Measurements from ENCODE around the gene TXNDC2. TPM values are rescaled to one million over a fixed set of nuclear protein-coding genes. Genes with fewer than 3 reads are reported as not detected.

The TXNDC2 gene
- total and polyA plus RNA-seq, 4 donors: 0.21 to 0.65 TPM; not detected in 2

DNA sequence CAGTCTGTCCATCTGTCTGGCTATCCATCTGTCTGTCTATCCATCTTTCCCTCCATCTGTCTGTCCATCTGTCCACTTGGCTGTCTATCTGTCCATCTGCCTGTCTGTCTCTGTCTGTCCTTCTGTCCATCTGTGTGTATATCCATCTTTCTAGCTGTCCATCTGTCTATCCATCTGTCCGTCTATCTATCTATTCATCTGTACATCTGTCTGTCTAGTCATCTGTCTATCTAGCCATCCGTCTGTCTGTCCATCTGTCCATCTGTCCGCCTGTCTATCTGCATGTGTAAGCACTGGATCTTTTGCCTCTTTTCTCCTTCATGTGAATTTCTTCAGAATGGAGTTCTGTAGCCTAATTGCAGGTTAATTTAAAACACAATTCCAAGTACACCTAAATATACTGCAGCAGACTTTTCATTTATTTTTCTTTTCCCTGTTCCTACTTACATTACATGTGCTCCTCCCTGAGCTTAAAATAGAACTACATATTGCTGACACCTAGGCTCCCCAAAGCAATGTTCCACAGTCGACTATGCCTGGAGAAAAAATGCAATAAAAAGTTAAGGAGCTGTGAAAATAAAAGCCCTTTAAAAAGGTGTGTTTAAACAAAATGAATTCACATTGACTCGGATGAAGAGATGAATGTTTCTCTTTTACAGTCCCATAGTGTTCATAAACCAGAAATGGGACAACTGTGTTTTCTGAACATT is 37.4 kb upstream of the TXNDC2 start:
- Histone ChIP-seq H3K27me3 (ENCODE audit: control insufficient read depth in 1 of 2, insufficient read depth in 2 of 2, low read length in 1 of 2) (no peaks in the 10 kb centered on the region), H3K36me3 (ENCODE audit: control insufficient read depth in 1 of 2, insufficient read depth in 2 of 2, low read length in 1 of 2) (no peaks in the 10 kb centered on the region), H3K4me3 (ENCODE audit: low read length in 2 of 2) (no peak overlapping the region), H3K9me3 (ENCODE audit: control insufficient read depth, low read length) (no peaks in the 10 kb centered on the region), H3K27ac (ENCODE audit: low read depth in 1 of 2, low read length in 2 of 2) (no peak overlapping the region), H3K4me1 (ENCODE audit: control insufficient read depth in 1 of 2, insufficient read depth in 2 of 2, low read length in 2 of 2) (peaks cover 0 to 6% of the 10 kb centered on the region in 2 donors)
- intact Hi-C loops (cut with DNase I): no loop called here
- ATAC-seq (ENCODE audit: low FRiP score): no peak
- DNase-seq: no peak
- WGBS, 2 donors: 64 to 72% methylated on average over 5 of the region's 5 CpGs

DNA sequence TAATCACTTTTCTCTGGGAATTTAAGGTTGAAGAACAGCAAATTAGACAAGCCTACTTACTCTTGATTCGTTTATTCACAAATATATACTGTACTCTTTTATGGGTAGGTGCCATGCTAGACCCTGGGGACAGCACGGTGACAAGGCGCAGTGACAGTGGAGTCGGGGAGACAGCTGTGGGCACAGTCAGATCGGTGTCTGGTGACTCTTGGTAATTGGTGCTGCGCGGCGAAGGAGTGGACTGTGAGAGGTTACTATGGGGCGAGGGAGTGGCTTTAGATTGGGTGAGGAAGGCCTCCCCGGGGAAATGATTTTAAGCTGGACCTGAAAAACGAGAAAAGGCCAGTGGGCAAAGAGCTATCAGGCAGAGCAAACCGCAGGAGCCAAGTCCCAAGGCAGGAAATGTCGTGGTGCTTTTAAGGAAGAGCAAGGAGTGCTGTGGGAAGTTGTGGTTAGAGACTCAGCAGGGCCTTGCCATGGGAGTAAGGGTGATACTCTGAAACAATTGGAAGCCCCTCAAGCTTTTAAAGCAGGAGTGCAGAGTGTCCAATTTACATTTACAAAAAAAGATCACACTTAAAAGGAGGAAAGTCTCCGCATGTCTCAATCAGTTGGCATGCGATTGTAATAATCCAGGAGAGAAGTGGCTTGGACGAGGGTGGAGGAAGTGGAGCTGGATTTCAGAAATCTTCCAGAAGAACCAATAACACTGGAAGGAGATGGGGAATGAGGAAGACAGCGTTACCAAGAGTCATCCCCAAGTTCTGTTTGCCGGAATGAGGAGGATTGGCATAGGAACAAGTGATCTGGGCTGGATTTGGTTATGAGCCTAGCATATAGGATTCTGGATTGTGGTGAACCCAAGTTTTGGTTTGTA is 36.1 kb upstream of the TXNDC2 start:
- no peaks in the 10 kb centered on the region for H3K36me3 ChIP-seq (ENCODE audit: control insufficient read depth in 1 of 2, insufficient read depth in 2 of 2, low read length in 1 of 2)
- H3K4me1 ChIP-seq (ENCODE audit: control insufficient read depth in 1 of 2, insufficient read depth in 2 of 2, low read length in 2 of 2): peaks cover 0 to 6% of the 10 kb centered on the region in 2 donors
- intact Hi-C loops (cut with DNase I): no loop called here
- WGBS, 2 donors: 82 to 85% methylated on average over 18 of the region's 18 CpGs
- ATAC-seq (ENCODE audit: low FRiP score) (no peak), DNase-seq (peak in 1 of 2 donors; percentile 80)
- no peaks in the 10 kb centered on the region for H3K27me3 ChIP-seq (ENCODE audit: control insufficient read depth in 1 of 2, insufficient read depth in 2 of 2, low read length in 1 of 2)
- H3K27ac ChIP-seq (ENCODE audit: low read depth in 1 of 2, low read length in 2 of 2): no peak overlapping the region
- H3K9me3 ChIP-seq (ENCODE audit: control insufficient read depth, low read length): no peaks in the 10 kb centered on the region
- no peak overlapping the region for H3K4me3 ChIP-seq (ENCODE audit: low read length in 2 of 2)

DNA sequence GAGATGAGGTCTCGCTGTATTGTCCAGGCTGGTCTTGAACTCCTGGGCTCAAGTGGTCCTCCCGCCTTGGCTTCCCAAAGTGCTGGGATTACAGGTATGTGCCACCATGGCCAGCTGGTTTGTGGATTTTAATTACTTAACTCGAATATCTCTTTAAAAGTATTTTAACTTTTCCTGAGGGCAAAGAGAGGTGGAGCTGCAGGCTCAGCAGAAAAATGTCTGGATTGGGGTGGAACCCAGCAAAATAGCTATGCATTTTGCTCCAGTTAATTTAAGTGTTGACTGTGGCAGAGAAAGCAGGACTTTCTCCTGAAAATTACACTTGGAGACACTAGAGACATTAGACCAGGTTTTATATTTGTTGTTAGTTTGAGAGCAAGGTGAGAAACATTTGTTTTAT is 35.5 kb upstream of the TXNDC2 start:
- DNase-seq (no peak), ATAC-seq (ENCODE audit: low FRiP score) (no peak)
- Histone ChIP-seq H3K36me3 (ENCODE audit: control insufficient read depth in 1 of 2, insufficient read depth in 2 of 2, low read length in 1 of 2) (no peaks in the 10 kb centered on the region), H3K9me3 (ENCODE audit: control insufficient read depth, low read length) (no peaks in the 10 kb centered on the region), H3K4me1 (ENCODE audit: control insufficient read depth in 1 of 2, insufficient read depth in 2 of 2, low read length in 2 of 2) (peaks cover 0 to 6% of the 10 kb centered on the region in 2 donors), H3K27ac (ENCODE audit: low read depth in 1 of 2, low read length in 2 of 2) (no peak overlapping the region), H3K4me3 (ENCODE audit: low read length in 2 of 2) (no peak overlapping the region), H3K27me3 (ENCODE audit: control insufficient read depth in 1 of 2, insufficient read depth in 2 of 2, low read length in 1 of 2) (no peaks in the 10 kb centered on the region)
- intact Hi-C loops (cut with DNase I): no loop called here
- 83 to 86% methylated on average over 3 of the region's 3 CpGs for WGBS, 2 donors

DNA sequence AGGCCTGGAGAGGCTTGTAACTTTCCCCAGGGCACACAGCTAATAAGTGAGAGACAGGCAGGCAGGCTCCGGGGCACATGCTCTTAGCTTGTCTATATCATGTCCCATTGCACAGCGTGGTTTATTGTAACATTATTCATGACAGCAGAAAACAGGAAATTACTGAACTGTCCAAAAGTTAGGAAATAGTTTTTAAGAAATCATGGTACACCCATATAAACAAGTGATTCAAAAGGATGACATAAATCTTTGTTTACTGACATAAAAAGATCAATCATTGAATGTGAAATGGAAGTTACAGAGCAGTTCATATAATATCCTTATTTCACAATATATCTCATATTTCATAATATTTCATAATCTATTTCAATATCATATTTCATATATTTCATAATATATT is 34.3 kb upstream of the TXNDC2 start:
- DNase-seq: no peak
- no peak overlapping the region for H3K27ac ChIP-seq (ENCODE audit: low read depth in 1 of 2, low read length in 2 of 2)
- no peak for ATAC-seq (ENCODE audit: low FRiP score)
- H3K4me3 ChIP-seq (ENCODE audit: low read length in 2 of 2): no peak overlapping the region
- H3K4me1 ChIP-seq (ENCODE audit: control insufficient read depth in 1 of 2, insufficient read depth in 2 of 2, low read length in 2 of 2): peaks cover 0 to 6% of the 10 kb centered on the region in 2 donors
- 85 to 93% methylated on average over 2 of the region's 2 CpGs for WGBS, 2 donors
- H3K27me3 ChIP-seq (ENCODE audit: control insufficient read depth in 1 of 2, insufficient read depth in 2 of 2, low read length in 1 of 2): no peaks in the 10 kb centered on the region
- H3K36me3 ChIP-seq (ENCODE audit: control insufficient read depth in 1 of 2, insufficient read depth in 2 of 2, low read length in 1 of 2): no peaks in the 10 kb centered on the region
- no peaks in the 10 kb centered on the region for H3K9me3 ChIP-seq (ENCODE audit: control insufficient read depth, low read length)
- intact Hi-C loops (cut with DNase I): no loop called here

DNA sequence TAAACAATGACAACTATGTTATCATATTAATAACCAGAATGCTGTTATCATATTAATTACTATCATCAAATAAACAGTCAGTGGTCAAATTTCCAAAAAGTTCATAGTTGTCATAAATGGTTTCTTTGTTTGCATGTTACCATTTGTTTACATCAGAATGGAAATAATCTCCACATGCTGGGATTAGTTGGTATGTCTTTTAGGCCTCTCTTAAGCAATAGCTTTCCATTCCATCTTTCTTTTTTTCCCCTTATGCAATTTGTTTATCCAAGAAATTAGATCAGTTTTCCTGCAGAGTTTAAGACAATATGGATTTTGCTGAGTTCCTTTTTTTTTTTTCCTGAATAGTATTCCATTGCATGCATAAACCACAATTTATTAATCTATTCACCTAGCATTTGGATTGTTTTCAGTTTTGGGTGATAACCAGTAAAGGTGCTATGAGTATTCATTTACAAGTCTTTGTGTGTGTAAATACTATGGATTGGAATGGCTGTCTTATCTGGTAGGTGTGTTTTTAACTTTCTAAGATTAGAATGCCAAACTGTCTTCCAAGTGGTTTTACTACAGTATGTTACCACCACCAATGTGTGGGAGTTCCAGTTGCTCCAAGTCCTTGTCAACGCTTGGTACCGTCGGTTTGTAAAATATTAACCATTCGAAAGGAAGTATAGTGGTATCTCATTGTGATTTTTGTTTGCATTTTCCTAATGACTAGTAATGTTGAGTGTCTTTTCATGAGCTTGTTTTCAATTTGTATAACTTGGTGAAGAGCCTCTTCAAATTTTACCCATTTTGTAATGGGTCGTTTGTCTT is 33.3 kb upstream of the TXNDC2 start:
- H3K36me3 ChIP-seq (ENCODE audit: control insufficient read depth in 1 of 2, insufficient read depth in 2 of 2, low read length in 1 of 2): no peaks in the 10 kb centered on the region
- peaks cover 0 to 6% of the 10 kb centered on the region in 2 donors for H3K4me1 ChIP-seq (ENCODE audit: control insufficient read depth in 1 of 2, insufficient read depth in 2 of 2, low read length in 2 of 2)
- H3K9me3 ChIP-seq (ENCODE audit: control insufficient read depth, low read length): no peaks in the 10 kb centered on the region
- no peaks in the 10 kb centered on the region for H3K27me3 ChIP-seq (ENCODE audit: control insufficient read depth in 1 of 2, insufficient read depth in 2 of 2, low read length in 1 of 2)
- WGBS, 2 donors: 95% methylated on average over 5 of the region's 5 CpGs
- no peak overlapping the region for H3K27ac ChIP-seq (ENCODE audit: low read depth in 1 of 2, low read length in 2 of 2)
- intact Hi-C loops (cut with DNase I): no loop called here
- H3K4me3 ChIP-seq (ENCODE audit: low read length in 2 of 2): no peak overlapping the region
- no peak for ATAC-seq (ENCODE audit: low FRiP score)
- no peak for DNase-seq

DNA sequence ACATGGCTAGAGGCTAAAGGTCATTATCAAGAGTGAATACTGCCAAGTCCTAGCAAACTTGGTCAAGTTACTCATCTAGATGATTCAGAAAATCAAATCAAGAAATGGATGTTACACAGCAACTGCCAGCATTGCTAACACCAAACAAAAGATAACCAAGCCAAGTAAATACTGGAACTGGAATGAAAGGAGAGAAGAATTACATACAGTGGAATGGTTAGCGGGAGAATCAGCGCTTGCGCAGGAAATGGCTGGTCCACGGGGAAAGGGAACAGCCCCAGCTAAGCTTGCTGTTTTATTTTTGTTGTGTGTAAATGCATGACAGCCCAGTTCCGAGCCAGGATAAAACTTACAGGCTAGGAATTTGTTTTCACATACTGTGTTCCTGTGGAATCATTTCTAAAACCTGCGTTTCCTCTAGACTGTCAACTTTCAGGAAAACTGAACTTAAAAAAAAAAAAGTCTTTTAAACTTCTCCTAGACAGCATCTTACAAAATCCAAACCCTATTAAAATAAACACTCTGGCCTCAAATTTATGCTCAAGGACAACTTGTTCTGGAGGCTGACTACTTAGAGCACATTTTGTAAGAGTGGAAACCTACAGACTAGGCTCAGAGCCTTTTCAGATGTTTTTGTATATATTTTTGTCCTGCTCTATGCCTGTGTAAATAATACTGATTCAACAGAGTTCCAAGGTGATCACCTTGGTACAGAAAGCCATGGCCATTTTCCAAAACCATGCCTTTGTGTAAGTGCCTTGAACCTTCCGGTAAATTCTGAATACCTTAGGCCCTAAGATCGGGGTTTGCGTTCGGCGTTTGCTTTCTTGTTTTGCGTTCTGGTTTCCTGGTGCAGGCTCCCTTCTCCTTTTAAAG is 30.7 kb upstream of the TXNDC2 start:
- Histone ChIP-seq H3K4me1 (ENCODE audit: control insufficient read depth in 1 of 2, insufficient read depth in 2 of 2, low read length in 2 of 2) (no peaks in the 10 kb centered on the region), H3K27ac (ENCODE audit: low read depth in 1 of 2, low read length in 2 of 2) (peak overlapping the region; percentile 85 to 97), H3K4me3 (ENCODE audit: low read length in 2 of 2) (no peak overlapping the region), H3K36me3 (ENCODE audit: control insufficient read depth in 1 of 2, insufficient read depth in 2 of 2, low read length in 1 of 2) (peaks cover 0 to 3% of the 10 kb centered on the region in 2 donors), H3K9me3 (ENCODE audit: control insufficient read depth, low read length) (no peaks in the 10 kb centered on the region), H3K27me3 (ENCODE audit: control insufficient read depth in 1 of 2, insufficient read depth in 2 of 2, low read length in 1 of 2) (no peaks in the 10 kb centered on the region)
- intact Hi-C loops (cut with DNase I): no loop called here
- DNase-seq: no peak
- no peak for ATAC-seq (ENCODE audit: low FRiP score)
- WGBS, 2 donors: 56 to 58% methylated on average over 12 of the region's 12 CpGs

DNA sequence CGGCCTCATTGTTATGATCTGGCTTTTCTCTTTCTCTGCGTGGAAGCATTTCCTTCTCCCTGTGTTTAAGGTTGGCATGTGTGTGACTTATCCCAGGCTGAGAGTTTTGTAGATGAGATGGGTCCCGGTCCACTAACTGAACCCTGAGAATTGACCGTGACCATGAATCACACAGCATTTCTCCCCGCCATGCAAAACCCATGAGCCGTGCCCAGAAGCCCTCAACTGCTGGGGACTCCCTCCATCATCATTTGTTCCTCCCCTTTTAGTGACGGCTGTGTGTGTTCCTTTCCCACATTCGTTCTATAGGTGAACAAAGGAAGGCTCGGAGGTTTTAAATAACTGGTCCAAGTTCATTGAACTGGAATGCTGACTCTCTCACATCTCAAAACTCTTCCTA is 30.1 kb upstream of the TXNDC2 start:
- Histone ChIP-seq H3K4me3 (ENCODE audit: low read length in 2 of 2) (no peak overlapping the region), H3K9me3 (ENCODE audit: control insufficient read depth, low read length) (no peaks in the 10 kb centered on the region), H3K36me3 (ENCODE audit: control insufficient read depth in 1 of 2, insufficient read depth in 2 of 2, low read length in 1 of 2) (peaks cover 0 to 3% of the 10 kb centered on the region in 2 donors), H3K27ac (ENCODE audit: low read depth in 1 of 2, low read length in 2 of 2) (peak overlapping the region; percentile 85 to 97), H3K27me3 (ENCODE audit: control insufficient read depth in 1 of 2, insufficient read depth in 2 of 2, low read length in 1 of 2) (no peaks in the 10 kb centered on the region), H3K4me1 (ENCODE audit: control insufficient read depth in 1 of 2, insufficient read depth in 2 of 2, low read length in 2 of 2) (no peaks in the 10 kb centered on the region)
- intact Hi-C loops (cut with DNase I): no loop called here
- DNase-seq (no peak), ATAC-seq (ENCODE audit: low FRiP score) (no peak)
- 73 to 80% methylated on average over 9 of the region's 9 CpGs for WGBS, 2 donors

DNA sequence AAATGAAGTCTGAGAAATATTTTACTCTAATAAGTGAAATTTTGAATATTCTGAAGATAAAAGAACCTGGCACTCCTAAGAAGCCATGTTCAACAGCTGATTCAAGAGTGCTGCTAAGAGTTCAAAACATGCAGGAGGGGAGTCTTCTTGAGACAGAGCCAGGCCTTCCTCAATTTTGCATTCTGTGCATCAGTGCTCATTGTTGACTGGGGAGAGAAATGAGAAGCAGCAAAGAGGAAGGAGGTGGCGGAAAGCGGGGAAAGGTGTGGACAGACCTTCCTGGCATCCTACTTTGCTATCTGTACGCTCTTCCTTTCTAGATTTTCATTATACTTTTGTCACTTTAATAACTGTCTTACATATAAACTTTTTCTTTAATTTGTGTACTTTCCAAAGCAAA is 29.7 kb upstream of the TXNDC2 start:
- Histone ChIP-seq H3K27me3 (ENCODE audit: control insufficient read depth in 1 of 2, insufficient read depth in 2 of 2, low read length in 1 of 2) (no peaks in the 10 kb centered on the region), H3K4me3 (ENCODE audit: low read length in 2 of 2) (no peak overlapping the region), H3K9me3 (ENCODE audit: control insufficient read depth, low read length) (no peaks in the 10 kb centered on the region), H3K4me1 (ENCODE audit: control insufficient read depth in 1 of 2, insufficient read depth in 2 of 2, low read length in 2 of 2) (no peaks in the 10 kb centered on the region), H3K27ac (ENCODE audit: low read depth in 1 of 2, low read length in 2 of 2) (peak overlapping the region; percentile 74 to 85), H3K36me3 (ENCODE audit: control insufficient read depth in 1 of 2, insufficient read depth in 2 of 2, low read length in 1 of 2) (peaks cover 0 to 7% of the 10 kb centered on the region in 2 donors)
- DNase-seq (no peak), ATAC-seq (ENCODE audit: low FRiP score) (no peak)
- intact Hi-C loops (cut with DNase I): no loop called here
- 94 to 98% methylated on average over 3 of the region's 3 CpGs for WGBS, 2 donors
